Stimulated activated CD4-positive, alpha-beta T cell treated with anti-CD3 and anti-CD28 coated beads, TNF-alpha, amount 100 ng/mL, for 1 hour (primary cell): ENCODE measurements around the gene C19orf44.
"Not testable (repeated sequence)": the region's sequence is repeated elsewhere in the genome, so short reads cannot be mapped to it uniquely, and the experiment has no call there.

Source experiments
- DNase-seq, 3 donors: peaks; one replicate each; pipeline ENCODE4 v3.0.0-alpha.2; 2020; ENCODE audit warnings: low read depth in 3 of 3, low spot score in 1 of 3

C19orf44 gene

GRCh38 chr19:16532440-16533234 is 36.4 kb downstream of the C19orf44 start:
- no peak for DNase-seq

- no peak for DNase-seq
Observed at GRCh38 chr19:16535381-16535780, 39.2 kb downstream of the C19orf44 start.

DNA sequence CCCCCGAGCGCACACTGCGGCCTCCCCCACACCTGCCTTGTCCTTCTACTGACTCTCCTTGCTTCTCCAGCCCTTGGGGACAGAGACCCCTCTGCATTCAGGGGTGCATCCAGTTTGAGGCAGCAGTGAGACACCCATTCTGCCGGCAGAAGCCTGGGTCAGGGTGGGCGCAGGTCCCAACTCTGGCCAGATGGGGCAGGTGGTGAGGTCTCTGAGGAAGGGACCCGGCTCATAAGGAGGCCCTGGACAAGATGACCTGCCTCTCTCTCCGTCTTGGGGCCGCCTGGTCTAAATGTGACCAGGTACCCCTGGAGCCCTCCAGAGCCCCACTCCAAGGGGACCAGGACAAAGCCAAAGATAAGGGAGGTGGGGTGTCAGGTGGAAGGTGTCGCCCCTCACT is 39.9 kb downstream of the C19orf44 start:
- DNase-seq, result no peak

GRCh38 chr19:16537111-16537510 is 40.9 kb downstream of the C19orf44 start:
- no peak for DNase-seq

DNA sequence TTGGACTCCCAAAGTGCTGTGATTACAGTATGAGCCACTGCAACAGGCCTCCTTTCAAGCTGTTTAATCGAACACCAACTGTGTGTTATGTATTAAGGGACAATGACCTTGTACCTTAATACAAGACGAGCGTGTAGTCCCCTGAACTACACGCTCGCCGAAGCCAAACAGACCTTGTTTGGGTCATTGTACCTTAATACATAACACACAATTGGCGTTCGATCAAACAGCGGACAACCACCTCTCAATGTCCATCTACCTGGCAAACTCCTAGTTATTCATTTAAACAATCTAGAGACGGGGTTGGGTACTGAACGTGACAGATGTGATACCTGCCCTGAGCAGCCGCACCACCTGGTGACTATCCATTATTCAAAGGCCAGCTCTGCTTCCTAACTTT is 44.8 kb downstream of the C19orf44 start:
- DNase-seq, result no peak

- DNase-seq, result no peak
Observed at GRCh38 chr19:16541526-16542044, 45.4 kb downstream of the C19orf44 start.

DNA sequence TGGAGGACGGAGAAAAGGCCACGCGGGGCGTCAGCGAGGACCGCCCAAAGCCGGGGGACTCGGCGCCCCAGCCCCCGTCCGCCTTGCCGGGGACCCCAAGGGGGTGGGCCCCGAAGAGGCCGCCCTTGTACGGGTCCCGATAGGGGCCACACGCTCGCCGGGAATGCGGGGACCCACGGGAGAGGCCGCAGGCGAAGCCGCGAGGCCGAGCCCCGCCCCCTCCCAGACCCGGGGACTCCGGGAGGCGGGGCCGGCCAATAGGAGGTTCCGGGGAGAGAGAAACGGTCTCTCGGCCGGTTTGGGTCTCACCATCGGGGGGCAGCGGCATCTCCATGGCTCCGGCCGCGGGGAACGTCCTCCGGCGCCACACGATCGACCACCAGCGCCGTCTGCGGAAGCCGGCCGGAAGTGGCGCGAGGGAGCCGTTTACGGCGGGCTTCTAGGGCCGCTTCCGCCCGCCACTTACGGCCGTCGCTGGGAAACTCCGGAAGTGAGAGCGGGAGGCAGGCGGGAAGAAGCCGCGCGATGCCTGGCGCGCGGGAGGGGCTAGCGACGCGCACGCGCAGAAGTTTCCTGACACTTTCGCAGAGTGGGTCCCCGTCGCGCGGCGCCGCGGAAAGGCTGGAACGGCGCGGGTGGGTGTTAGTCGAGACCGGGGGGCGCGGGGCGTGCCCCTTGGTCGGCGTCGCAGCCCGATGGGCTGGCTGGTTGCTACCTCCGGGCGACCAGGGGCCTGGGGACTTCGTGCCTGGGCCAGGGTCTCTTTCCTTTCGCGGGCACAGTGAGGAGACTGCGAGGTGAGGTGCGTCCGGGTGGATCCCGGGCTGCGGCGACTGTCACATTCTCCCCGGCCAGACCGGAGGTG is 46.1 kb downstream of the C19orf44 start, which contains the start of gene CHERP:
Gene CHERP (minus strand): TSS at position 393 of the 865 bp plus-strand sequence. CDS start 59 bp downstream, at position 334.
- DNase-seq, result peak; percentile 84 to 89 (median 86)

- DNase-seq, result no peak
Observed at GRCh38 chr19:16542910-16543472, 46.8 kb downstream of the C19orf44 start.

DNA sequence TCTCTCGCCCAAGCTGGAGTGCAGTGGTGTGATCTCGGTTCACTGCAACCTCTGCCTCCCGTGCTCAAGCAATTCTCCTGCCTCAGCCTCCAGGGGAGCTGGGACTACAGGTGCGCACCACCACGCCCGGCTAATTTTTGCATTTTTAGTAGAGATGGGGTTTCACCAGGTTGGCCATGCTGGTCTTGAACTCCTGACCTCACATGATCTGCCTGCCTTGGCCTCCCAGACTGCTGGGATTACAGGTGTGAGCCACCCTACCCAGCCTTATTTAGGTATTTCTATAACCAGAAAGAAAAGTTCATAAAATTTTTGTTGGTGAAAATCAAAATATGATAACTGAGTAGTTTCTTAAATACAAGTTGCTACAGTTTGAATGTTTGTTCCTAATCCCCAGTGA is 47.5 kb downstream of the C19orf44 start:
- not testable (repeated sequence) for DNase-seq

DNA sequence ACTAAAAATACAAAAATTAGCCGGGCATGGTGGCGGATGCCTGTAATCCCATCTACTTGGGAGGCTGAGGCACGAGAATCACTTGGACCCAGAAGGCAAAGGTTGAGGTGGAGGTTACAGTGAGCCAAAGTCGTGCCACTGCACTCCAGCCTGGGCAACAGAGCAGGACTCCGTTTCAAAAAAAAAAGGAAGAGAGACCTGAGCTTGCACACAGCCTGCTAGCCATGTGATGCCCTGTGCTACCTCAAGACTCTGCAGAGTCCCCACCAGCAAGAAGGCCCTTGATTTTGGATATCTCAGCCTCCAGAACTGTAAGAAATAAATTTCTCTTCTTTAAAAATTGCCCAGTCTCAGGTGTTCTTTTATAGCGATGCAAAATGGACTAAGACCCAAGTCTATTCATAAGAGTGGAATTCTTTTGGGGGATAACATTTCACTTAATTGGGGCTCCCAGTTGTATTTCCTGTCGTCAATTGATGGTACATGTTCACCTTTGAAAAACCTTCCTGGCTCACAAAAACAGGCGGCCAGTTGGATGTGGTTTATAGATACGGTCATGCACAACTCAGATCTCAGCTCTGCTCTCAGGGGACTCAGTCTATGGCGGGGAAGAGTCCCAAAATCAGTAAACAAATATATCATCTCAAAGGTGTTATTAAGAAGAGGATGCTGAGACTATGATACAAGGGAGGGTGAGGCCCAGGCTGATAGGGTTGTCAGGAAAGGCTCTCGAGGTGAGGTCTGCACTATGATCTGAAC is 48.5 kb downstream of the C19orf44 start:
- no peak for DNase-seq

DNA sequence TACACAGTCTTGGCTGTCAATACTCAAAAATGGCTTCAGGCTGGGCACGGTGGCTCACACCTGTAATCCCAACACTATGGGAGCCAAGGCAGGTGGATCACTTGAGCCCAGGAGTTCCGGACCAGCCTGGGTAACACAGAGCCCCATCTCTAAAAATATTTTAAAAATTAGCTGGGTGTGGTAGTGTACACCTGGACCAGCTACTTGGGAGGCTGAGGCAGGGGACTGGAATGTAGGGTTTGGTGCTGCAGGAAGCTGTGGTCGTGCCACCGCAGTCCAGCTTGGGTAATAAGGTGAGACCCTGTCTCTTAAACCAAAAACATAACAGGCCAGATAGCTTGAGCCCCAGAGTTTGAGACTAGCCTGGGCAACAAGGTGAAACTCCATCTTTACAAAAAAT is 52.8 kb downstream of the C19orf44 start:
- no peak for DNase-seq

DNA sequence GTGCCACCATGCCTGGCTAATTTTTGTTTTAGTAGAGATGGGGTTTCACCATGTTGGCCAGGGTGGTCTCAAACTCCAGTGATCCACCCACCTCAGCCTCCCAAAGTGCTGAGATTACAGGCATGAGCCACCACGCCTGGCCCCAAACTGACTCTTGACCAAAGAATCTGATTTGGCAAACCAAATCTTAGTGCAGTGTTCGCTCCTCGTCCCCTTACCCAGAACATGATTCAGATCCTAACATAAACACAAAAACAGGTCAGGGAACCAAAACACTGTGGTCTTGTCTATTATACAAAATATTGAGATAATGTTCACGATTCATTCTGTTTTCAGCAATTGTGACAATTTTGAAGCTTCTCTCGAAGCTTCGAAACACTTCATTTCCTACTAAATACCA is 55.7 kb downstream of the C19orf44 start:
- not testable (repeated sequence) for DNase-seq

DNA sequence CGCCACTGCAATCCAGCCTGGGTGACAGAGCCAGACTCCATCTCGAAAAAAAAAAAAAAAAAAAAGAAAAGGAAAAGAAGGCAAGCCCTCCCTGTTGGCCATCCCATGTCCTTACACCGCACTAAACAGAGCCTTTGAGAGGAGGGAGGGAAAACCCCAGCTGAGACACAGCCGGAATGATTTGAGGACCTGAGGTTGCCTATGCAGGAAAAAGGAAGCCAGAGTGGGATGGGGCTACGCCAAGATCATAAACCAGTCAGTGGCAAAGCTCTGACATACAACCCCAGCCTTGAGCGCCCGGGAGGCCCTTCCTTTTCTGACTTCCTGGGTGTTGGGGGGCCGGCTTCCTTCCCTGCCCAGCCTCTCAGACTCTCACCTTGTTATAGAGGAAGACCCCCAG is 58.6 kb downstream of the C19orf44 start:
- DNase-seq, result no peak

DNA sequence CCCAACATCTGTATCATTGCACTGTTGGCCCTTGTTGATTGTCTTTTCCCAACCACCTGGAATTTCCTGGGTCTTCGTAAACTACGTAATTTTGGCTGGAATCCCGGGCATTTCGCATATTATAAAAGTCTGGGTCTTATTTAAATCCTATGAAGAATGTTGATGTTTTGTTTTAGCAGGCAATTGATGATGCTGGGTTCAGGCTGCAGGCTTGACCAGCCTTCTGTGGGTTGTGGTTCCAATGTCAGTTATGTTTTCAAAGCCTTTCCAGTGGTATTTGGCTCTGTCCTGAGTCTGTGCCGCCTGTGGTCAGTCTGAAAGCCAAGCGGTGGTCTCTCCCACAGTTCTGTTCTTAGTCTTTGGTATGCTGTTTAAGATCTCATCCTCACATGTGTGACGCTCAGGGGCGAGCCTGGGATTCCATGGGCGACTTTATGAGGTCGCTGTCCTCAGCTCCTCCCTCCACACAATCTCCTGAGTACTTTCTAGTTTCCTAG is 63.6 kb downstream of the C19orf44 start:
- DNase-seq, result no peak

DNA sequence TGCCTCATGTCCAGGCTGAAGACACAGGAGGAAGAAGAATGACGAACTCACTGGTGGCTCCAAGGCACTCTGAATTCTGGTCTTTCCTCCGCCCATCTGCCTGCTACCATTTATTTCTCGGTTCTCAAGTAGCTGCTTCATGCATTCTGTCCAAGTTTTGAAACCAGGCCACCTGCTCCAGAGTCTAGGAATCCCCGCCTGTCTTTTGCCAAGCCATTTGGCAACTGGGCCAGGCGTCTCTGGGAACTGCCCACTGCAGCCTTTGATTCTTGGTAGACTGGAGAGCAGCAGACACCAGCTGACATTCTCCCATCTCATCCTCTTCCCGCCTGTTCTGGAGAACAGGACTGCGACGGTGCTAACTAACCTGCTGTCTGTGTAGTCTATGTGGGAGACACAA is 65.2 kb downstream of the C19orf44 start:
- no peak for DNase-seq

- no peak for DNase-seq
Observed at GRCh38 chr19:16562608-16563025, 66.4 kb downstream of the C19orf44 start.

DNA sequence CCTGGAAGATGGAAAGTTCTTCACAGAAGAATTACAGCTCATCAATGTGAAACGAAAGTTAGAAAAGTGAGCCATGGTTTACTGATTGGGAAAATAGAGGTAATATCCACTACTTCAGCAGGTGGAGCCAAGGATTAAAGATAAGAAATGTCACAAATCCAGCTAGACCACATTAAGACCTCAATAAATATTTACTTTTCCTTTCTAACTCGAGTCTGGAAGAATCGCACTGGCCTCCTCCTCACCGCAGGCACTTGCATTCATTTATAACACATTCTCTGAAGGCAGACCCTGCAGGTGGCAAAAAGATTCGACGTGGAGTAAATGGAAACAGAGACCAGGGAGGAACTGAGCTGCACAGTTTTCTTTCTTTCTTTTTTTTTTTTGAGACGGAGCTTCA is 68.6 kb downstream of the C19orf44 start:
- no peak for DNase-seq

DNA sequence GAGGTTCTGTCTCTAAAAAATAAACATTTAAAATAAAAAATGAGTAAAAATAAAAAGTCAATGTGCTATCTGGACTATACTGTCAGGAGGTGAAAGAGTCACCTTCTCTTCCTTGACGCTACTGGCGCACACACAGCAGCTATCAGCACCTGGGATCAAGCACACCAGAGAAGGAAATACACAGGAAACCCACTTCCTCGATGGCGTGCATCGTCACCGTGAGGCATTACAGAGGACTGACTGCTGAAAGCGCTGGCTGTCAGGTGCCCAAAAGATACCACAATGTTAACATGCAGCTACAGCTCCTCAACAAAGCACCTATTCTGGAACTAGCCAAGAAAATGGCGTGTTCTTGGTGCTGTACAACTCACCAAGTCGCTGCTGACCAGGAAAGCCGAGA is 70.0 kb downstream of the C19orf44 start:
- DNase-seq, result peak in 2 of 3 donors; percentile 63

DNA sequence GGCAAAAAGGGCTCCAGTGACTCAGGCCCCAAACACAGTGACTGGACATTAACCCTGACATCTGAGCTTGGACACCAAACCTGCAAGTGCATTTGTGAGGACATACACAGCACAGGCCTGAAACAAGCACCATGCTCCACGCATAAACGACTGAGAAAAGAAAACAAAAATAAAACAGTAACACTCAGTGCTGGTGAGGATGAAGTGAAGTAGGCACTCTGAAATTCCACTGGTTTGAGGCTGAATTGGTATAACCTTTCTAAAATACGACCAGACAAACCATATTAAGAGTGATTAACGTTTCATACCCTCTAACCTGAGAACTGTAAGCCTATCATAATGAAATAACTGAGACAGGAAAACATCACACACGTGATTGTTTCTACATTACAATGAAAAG is 70.5 kb downstream of the C19orf44 start:
- no peak for DNase-seq

- no peak for DNase-seq
Observed at GRCh38 chr19:16569609-16570320, 73.6 kb downstream of the C19orf44 start.
